Renal pelvis (tissue), 4 donors: Measurements from ENCODE around the gene OGDHL. TPM values are rescaled to one million over a fixed set of nuclear protein-coding genes. Genes with fewer than 3 reads are reported as not detected.
"Not testable (repeated sequence)": the region's sequence is repeated elsewhere in the genome, so short reads cannot be mapped to it uniquely, and the experiment has no call there.

ENCODE experiments used
- DNase-seq: peaks from one replicate; pipeline ENCODE4 v3.0.0-alpha.2; 2013
- polyA plus RNA-seq, 3 donors: library from polyadenylated mRNA; unstranded; fragments of 120-200 nt; gene quantifications; one replicate each; pipeline ENCODE4 v1.2.1, GENCODE V29; 2013; ENCODE audit not compliant: insufficient read length in 3 of 3

Gene OGDHL
- polyA plus RNA-seq, 3 donors: 48.1 to 57.4 (median 54.4) TPM

- DNase-seq: no peak
Observed at GRCh38 chr10:49741108-49741995, 20.8 kb downstream of the OGDHL start.

- DNase-seq: no peak
Observed at GRCh38 chr10:49740346-49741107, 21.6 kb downstream of the OGDHL start.

GRCh38 chr10:49739426-49739825 lies 22.7 kb downstream of the OGDHL start:
- DNase-seq: no peak

DNA sequence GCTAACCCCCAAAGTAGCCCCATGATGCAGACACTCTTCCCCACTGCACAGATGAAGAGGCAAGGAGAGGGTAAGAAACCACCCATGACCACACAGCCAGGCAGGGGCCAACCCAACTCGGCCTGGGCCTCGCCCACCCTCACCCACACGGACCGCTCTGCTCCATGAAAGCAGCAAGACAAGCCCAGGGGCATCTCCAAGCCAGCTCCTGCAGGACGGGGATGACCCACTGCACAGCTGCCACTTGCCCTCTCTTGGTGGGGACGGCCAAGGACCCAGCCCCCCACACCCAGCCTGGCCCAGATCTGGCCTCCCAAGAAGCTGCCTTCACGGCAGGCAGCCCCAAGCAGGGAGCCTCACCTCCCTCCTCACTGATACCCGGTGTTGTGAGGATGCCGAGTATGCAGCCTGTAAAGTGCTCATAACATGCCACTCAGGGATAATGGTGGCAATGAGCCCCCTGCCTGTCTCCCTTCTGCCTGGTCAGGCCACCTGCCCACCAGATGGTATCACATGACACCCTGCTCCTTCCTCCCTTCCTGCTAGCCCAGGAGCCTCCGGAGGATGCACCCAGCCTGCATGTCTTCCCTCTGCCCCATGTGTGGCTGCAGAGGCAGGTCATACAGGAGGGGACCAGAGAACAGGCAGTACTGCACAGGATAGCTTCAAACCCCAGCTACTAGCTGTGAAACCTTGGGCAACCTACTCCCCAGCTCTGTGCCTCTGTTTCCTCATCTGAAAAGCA lies 23.3 kb downstream of the OGDHL start:
- DNase-seq: no peak

- no peak for DNase-seq
Observed at GRCh38 chr10:49737474-49738201, 24.5 kb downstream of the OGDHL start.

GRCh38 chr10:49736564-49737113 lies 25.5 kb downstream of the OGDHL start:
- DNase-seq: no peak

- no peak for DNase-seq
Observed at GRCh38 chr10:49735848-49736563, 26.1 kb downstream of the OGDHL start.

- DNase-seq: no peak
Observed at GRCh38 chr10:49735161-49735560, 27.0 kb downstream of the OGDHL start.

DNA sequence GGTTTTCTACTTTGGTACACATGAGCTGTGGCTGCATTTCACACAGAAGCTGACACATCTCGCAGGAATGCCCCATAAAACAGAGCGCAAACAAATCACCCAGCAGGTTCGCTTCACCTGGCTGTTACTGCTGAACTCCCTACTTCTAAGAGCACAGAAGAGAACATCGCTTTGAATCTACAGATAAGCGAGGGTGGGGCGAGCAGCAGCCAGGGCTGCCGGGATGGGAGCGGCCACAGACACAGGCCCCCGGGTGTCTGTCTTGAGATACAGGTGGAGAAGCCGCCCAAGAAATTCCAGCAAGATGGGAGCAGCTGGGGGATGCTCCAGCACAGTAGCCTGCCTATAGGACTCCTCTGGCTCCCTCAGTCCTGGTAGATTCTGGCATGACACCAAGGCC lies 27.4 kb downstream of the OGDHL start:
- DNase-seq: peak; percentile 2

DNA sequence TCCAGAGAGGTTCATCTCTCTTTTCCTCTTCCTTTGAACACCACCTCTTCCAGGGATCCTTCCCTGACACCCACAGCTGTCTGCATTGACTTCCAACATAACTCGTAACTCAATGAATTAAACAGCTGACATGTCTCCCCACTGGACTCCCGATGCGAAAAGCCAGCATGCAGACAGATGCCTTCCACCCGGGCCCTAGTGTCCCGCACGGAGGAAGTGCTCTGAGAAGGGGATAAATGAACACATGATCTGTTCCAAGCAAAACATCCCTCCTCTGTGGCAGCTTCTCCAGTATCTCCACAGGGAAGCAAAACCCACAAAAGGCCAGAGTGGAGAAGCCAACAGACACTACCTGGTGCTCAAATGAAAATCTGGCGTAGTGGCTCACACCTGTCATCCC lies 28.3 kb downstream of the OGDHL start:
- DNase-seq: no peak

DNA sequence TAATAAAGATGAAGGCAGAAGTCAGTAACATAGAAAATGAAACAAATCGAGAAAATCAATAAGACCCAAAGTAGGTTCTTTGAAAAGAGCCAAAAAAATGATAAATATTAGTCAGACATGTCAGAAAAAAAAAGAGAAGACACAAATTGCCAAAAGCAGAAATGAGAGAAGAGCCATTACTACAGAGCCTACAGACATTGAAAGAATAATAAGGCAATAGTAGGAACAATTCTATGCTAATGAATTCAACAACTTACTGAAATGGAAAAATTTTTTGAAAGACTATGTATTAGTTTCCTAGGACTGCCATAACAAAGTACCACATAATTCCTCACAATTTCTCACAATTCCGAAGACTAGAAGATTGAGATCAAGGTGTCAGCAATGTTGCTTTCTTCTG lies 35.5 kb downstream of the OGDHL start:
- no peak for DNase-seq

DNA sequence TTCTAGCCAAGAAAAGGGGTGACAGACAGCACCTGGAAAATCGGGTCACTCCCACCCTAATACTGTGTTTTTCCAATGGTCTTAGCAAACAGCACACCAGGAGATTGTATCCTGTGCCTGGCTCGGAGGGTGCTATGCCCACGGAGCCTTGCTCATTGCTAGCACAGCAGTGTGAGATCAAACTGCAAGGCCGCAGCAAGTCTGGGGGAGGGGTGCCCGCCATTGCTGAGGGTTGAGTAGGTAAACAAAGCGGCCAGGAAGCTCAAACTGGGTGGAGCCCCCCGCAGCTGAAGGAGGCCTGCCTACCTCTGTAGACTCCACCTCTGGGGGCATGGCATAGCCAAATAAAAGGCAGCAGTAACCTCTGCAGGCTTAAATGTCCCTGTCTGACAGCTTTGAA lies 47.0 kb downstream of the OGDHL start:
- not testable (repeated sequence) for DNase-seq

GRCh38 chr10:49713266-49713665 lies 48.9 kb downstream of the OGDHL start:
- no peak for DNase-seq

DNA sequence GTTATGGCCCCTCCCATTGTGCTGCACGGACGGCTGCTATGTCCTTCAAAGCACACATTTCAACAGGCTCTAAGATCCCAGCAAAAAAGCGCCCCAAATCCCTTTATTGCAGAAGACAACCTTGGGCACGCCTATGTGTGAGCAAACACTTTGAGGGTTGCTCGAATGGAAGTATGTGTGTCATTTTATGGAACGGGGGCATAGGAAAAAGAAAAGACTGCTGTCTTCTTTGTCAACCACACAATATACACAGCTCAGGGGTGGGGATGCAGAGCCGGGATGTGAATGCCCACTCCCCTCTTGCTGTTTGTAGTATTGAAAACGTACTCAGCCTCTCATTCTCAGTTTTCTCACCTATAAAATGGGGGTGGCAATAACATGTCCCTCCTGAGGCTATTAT lies 50.6 kb downstream of the OGDHL start:
- no peak for DNase-seq

GRCh38 chr10:49710966-49711365 lies 51.2 kb downstream of the OGDHL start:
- DNase-seq: no peak

DNA sequence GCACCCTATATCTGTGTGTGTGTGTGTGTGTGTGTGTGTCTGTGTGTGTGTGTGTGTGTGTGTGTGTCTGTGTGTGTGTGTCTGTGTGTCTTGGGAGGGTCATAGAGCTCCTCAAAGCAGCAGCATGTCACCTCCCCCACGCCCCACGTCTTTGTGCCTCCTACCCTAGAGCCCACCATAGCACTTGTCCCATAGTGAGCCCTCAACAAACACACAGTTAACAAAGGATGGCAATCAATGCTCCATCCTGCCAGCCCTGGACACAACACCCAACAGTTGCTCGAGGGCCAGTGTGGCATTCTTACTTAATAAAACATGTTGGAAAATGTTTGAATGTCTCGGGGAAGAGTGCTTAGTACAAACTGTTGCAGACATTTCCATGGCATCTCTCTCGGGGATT lies 52.2 kb downstream of the OGDHL start:
- no peak for DNase-seq

- DNase-seq: no peak
Observed at GRCh38 chr10:49707585-49707984, 54.5 kb downstream of the OGDHL start.

- peak; percentile 15 for DNase-seq
Observed at GRCh38 chr10:49700997-49701396, 61.1 kb downstream of the OGDHL start.

- DNase-seq: no peak
Observed at GRCh38 chr10:49700211-49700610, 61.9 kb downstream of the OGDHL start.

- no peak for DNase-seq
Observed at GRCh38 chr10:49698679-49699078, 63.4 kb downstream of the OGDHL start.

DNA sequence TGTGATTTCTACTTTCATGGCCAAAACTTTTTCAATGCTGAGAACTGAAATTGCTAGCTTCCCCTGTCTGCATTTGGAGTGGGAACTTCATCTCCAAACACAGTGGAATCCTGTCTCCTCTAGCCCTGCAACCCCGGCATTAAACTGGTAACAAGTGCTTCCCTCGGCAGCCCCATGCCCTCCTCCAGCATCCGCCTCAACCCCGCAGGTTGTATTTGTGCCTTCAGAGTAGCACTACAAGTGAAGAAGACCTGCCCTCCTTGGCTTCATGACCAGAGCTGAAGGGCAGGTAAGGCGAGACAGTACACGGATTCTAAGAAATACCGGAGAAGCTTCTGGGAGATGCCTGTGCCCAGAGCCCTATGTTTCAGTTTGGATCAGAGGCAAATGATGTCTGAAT lies 65.8 kb downstream of the OGDHL start:
- DNase-seq: no peak
